Bronchial epithelial cell (primary cell): ENCODE data around the gene CCDC63. TPM values are rescaled to one million over a fixed set of nuclear protein-coding genes. Genes with fewer than 3 reads are reported as not detected.

Experiments
- DNase-seq: peaks from one replicate; pipeline ENCODE4 v3.0.0-alpha.2; 2010; ENCODE audit warnings: low read depth
- FAIRE-seq: peaks from 2 replicates; lab custom pipeline; 2011; peaks lifted over from hg19 to GRCh38; lab: Jason Lieb, UNC
- H3K27me3 ChIP-seq: 2 replicates; pipeline ENCODE4 v1.5.1; 2011; ENCODE audit warnings: low read length; ENCODE audit not compliant: control insufficient read depth, insufficient read depth
- H3K36me3 ChIP-seq: 2 replicates; pipeline ENCODE4 v1.5.1; 2011; ENCODE audit warnings: low read length; ENCODE audit not compliant: control insufficient read depth, insufficient read depth
- H3K4me3 ChIP-seq: 2 replicates; pipeline ENCODE4 v1.5.1; 2011; ENCODE audit warnings: mild to moderate bottlenecking, low read depth, low read length, control low read depth
- CTCF ChIP-seq: IDR thresholded peaks from 2 replicates; pipeline ENCODE4 v1.5.1; 2011; ENCODE audit warnings: mild to moderate bottlenecking, moderate library complexity, low read length, control low read depth, inconsistent platforms; ENCODE audit not compliant: insufficient read depth, severe bottlenecking
- total RNA-seq: library from RNA; depleted of rRNA; stranded (reverse); fragments of >200 nt; gene quantifications from 2 replicates; pipeline ENCODE4 v1.2.1, GENCODE V29; 2014

The CCDC63 gene
- total RNA-seq, 1 donor from 2014 or later = not detected

GRCh38 chr12:110826592-110827200 is 20.1 kb upstream of the CCDC63 start:
- TF ChIP-seq CTCF = peak; percentile 78
- Histone ChIP-seq H3K36me3 (no peaks in the 10 kb centered on the region), H3K4me3 (no peak overlapping the region), H3K27me3 (peaks cover 3% of the 10 kb centered on the region)
- peak; percentile 70 for DNase-seq
- no peak for FAIRE-seq

- TF ChIP-seq CTCF = no peak
- FAIRE-seq = no peak
These were observed 17.5 kb upstream of the CCDC63 start for GRCh38 chr12:110829308-110829707.

GRCh38 chr12:110836291-110836690 is 10.5 kb upstream of the CCDC63 start:
- DNase-seq = no peak
- no peaks in the 10 kb centered on the region for H3K27me3 ChIP-seq
- TF ChIP-seq CTCF = no peak
- no peak overlapping the region for H3K4me3 ChIP-seq
- H3K36me3 ChIP-seq = no peaks in the 10 kb centered on the region
- no peak for FAIRE-seq

More at GRCh38 chr12:110829308-110829707, 17.5 kb upstream of the CCDC63 start:
- no peak for DNase-seq
- Histone ChIP-seq H3K27me3 (peaks cover 3% of the 10 kb centered on the region), H3K4me3 (no peak overlapping the region), H3K36me3 (no peaks in the 10 kb centered on the region)

GRCh38 chr12:110841007-110841406 is 5.8 kb upstream of the CCDC63 start:
- no peak for TF ChIP-seq CTCF
- Histone ChIP-seq H3K4me3 (no peak overlapping the region), H3K27me3 (no peaks in the 10 kb centered on the region), H3K36me3 (no peaks in the 10 kb centered on the region)
- FAIRE-seq (no peak), DNase-seq (no peak)

GRCh38 chr12:110844131-110844530 is 2.7 kb upstream of the CCDC63 start:
- FAIRE-seq = no peak
- no peak for DNase-seq
- Histone ChIP-seq H3K4me3 (no peak overlapping the region), H3K27me3 (peaks cover 3% of the 10 kb centered on the region), H3K36me3 (no peaks in the 10 kb centered on the region)
- no peak for TF ChIP-seq CTCF
